Stimulated activated CD4-positive, alpha-beta T cell treated with anti-CD3 and anti-CD28 coated beads, Interleukin-12 subunit alpha, Interleukin-12 subunit beta, amount 100 ng/mL, for 4 hours (primary cell): ENCODE measurements around the gene ADGRF4.
"Not testable (repeated sequence)": the region's sequence is repeated elsewhere in the genome, so short reads cannot be mapped to it uniquely, and the experiment has no call there.

Experiments used
- DNase-seq: peaks from one replicate; pipeline ENCODE4 v3.0.0-alpha.2; 2020

Gene ADGRF4

GRCh38 chr6:47736083-47736700 is 37.8 kb downstream of the ADGRF4 start:
- no peak for DNase-seq

- no peak for DNase-seq
Measured at GRCh38 chr6:47737406-47737805, 39.0 kb downstream of the ADGRF4 start.

GRCh38 chr6:47740714-47741113 is 42.3 kb downstream of the ADGRF4 start:
- DNase-seq: no peak

GRCh38 chr6:47741807-47742206 is 43.4 kb downstream of the ADGRF4 start:
- DNase-seq: no peak

GRCh38 chr6:47743744-47744143 is 45.4 kb downstream of the ADGRF4 start:
- no peak for DNase-seq

- DNase-seq: not testable (repeated sequence)
Measured at GRCh38 chr6:47745269-47745668, 46.9 kb downstream of the ADGRF4 start.

- DNase-seq: no peak
Measured at GRCh38 chr6:47749757-47750156, 51.4 kb downstream of the ADGRF4 start.

- DNase-seq: no peak
Measured at GRCh38 chr6:47752801-47753200, 54.4 kb downstream of the ADGRF4 start.

GRCh38 chr6:47759364-47759763 is 61.0 kb downstream of the ADGRF4 start:
- DNase-seq: no peak

GRCh38 chr6:47762502-47762901 is 64.1 kb downstream of the ADGRF4 start:
- DNase-seq: no peak

- no peak for DNase-seq
Measured at GRCh38 chr6:47766445-47766844, 68.1 kb downstream of the ADGRF4 start.

GRCh38 chr6:47767102-47767501 is 68.7 kb downstream of the ADGRF4 start:
- no peak for DNase-seq

GRCh38 chr6:47769982-47770381 is 71.6 kb downstream of the ADGRF4 start:
- DNase-seq: no peak
